GM18861 (cell line): ENCODE measurements around the gene NCK1.

ENCODE experiments used
- ATAC-seq: cut with Tn5 transposase; IDR thresholded peaks from one replicate; pipeline ENCODE4 v1.9.1; 2021; ENCODE audit not compliant: unreplicated experiment

Gene NCK1

GRCh38 chr3:136861890-136862616 lies at the start of gene NCK1:
TSS of gene NCK1 (plus strand) at chr3:136862208. CDS start at chr3:136928002, 65,794 bp downstream.
- ATAC-seq: peak; percentile 92

- no peak for ATAC-seq
Measured at GRCh38 chr3:136817448-136817847, 44.6 kb upstream of the NCK1 start.

- ATAC-seq: peak; percentile 59
Measured at GRCh38 chr3:136818191-136818768, 43.7 kb upstream of the NCK1 start.

- ATAC-seq: no peak
Measured at GRCh38 chr3:136818769-136819391, 43.1 kb upstream of the NCK1 start, which contains the start of gene SLC35G2. TSS of gene SLC35G2 (plus strand) at chr3:136819126. CDS start at chr3:136854461, 35,335 bp downstream.

- ATAC-seq: no peak
Measured at GRCh38 chr3:136819392-136819730, 42.6 kb upstream of the NCK1 start.

GRCh38 chr3:136819731-136820679 lies 42.0 kb upstream of the NCK1 start:
- ATAC-seq: no peak

GRCh38 chr3:136831461-136831860 lies 30.5 kb upstream of the NCK1 start:
- ATAC-seq: no peak

- ATAC-seq: no peak
Measured at GRCh38 chr3:136835089-136835812, 26.8 kb upstream of the NCK1 start.

- ATAC-seq: no peak
Measured at GRCh38 chr3:136835813-136836510, 26.0 kb upstream of the NCK1 start.

- ATAC-seq: no peak
Measured at GRCh38 chr3:136836511-136837156, 25.4 kb upstream of the NCK1 start.

- no peak for ATAC-seq
Measured at GRCh38 chr3:136838641-136839555, 23.1 kb upstream of the NCK1 start.

- no peak for ATAC-seq
Measured at GRCh38 chr3:136839556-136839931, 22.5 kb upstream of the NCK1 start.

- ATAC-seq: no peak
Measured at GRCh38 chr3:136840252-136840651, 21.8 kb upstream of the NCK1 start.

GRCh38 chr3:136842294-136842693 lies 19.7 kb upstream of the NCK1 start:
- no peak for ATAC-seq

GRCh38 chr3:136844724-136845123 lies 17.3 kb upstream of the NCK1 start:
- no peak for ATAC-seq

GRCh38 chr3:136852180-136852579 lies 9.8 kb upstream of the NCK1 start:
- ATAC-seq: no peak

GRCh38 chr3:136856665-136857064 lies 5.3 kb upstream of the NCK1 start:
- ATAC-seq: no peak

- no peak for ATAC-seq
Measured at GRCh38 chr3:136858381-136858780, 3.6 kb upstream of the NCK1 start.
